ENCODE measurements around the gene SH3D19.
"Not testable (repeated sequence)": the region's sequence is repeated elsewhere in the genome, so short reads cannot be mapped to it uniquely, and the experiment has no call there.

Gene SH3D19

DNA sequence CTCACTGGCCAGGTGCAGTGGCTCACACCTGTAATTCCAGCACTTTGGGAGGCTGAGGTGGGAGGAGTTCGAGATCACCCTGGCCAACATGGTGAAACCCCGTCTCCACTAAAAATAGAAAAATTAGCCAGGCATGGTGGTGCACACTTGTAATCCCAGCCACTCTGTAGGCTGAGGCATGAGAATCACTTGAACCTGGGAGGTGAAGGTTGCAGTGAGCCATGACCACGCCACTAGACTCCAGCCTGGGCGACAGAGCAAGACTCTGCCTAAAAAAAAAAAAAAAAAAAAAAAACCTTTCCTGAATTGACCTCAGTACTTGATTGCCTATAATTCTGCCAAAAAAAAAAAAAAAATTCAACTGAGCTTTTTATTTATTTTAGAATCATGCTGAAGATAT, 3.2 kb downstream of the SH3D19 start:
- not testable (repeated sequence) for DNase-seq

- DNase-seq, result no peak
Measured at GRCh38 chr4:151321586-151321985, 3.8 kb downstream of the SH3D19 start.

DNA sequence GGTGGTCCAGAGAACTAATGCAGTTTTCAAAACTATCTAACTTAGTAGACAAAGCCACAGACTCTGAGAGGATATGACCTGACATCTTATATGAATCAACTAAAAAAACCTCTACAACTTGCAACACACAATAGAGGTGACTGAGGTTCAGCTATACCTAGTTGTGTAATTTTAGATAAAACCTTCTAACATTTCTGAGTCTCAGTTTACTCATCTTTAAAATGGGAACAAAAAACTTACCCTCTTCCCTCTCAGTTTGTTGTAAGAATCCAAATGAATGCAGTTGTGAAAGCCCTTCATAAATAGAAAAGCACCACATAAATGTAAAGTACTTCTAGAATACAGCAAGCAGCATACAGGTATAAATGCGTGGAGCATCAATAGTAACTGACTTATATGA, 5.9 kb downstream of the SH3D19 start:
- DNase-seq, result no peak

GRCh38 chr4:151318307-151319006, 6.9 kb downstream of the SH3D19 start:
- no peak for DNase-seq

DNA sequence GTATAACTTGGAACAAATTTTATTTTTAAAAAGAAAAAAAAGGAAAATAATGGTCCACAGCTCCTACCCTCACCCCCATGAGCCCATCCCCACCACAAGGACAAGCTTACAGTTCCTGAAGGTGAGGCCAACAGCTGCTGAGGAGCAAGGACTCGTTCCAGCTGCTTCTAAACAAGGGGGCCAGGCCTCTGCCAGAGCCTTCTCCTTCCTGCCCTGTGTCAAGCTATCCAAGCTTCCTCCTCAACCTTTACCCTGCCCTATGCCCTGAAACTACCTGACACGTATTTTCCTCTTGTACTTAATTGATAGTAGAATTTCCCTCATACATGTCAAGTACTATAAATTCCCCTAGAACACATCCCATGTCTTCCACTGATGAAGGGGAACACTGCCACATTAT, 8.8 kb downstream of the SH3D19 start:
- DNase-seq, result no peak

DNA sequence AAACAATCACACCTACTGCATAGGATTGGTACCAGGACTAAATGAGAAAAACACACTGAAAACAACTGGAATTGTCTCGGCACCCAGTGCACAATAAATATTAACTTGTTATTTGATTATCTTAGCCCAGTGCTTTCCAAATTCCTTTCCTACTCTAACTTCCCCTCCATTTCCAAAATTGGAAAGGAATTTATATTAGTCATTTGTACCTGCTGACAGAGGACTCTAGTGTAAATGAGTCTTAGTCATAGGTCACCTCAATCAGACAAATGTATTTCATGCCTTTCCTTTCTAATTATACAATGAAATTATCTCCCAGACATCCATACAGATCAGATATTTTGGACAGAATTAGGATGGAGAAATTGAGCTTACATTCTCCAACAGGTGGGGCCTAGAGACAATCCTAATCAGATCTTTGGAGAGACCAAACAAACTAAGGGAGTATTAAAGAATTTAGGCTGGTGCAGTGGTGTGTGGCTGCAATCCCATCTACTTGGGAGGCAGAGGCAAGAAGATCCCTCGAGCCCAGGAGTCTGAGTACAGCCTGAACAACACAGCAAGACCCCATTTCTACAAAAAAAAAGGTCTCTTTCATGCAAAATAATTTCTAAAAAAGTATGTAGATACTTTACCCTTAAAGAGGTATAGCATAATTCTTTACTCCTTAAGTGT, 10.1 kb downstream of the SH3D19 start:
- DNase-seq, result no peak

- no peak for DNase-seq
Measured at GRCh38 chr4:151314479-151314878, 10.9 kb downstream of the SH3D19 start.

- DNase-seq, result no peak
Measured at GRCh38 chr4:151314010-151314355, 11.4 kb downstream of the SH3D19 start.

DNA sequence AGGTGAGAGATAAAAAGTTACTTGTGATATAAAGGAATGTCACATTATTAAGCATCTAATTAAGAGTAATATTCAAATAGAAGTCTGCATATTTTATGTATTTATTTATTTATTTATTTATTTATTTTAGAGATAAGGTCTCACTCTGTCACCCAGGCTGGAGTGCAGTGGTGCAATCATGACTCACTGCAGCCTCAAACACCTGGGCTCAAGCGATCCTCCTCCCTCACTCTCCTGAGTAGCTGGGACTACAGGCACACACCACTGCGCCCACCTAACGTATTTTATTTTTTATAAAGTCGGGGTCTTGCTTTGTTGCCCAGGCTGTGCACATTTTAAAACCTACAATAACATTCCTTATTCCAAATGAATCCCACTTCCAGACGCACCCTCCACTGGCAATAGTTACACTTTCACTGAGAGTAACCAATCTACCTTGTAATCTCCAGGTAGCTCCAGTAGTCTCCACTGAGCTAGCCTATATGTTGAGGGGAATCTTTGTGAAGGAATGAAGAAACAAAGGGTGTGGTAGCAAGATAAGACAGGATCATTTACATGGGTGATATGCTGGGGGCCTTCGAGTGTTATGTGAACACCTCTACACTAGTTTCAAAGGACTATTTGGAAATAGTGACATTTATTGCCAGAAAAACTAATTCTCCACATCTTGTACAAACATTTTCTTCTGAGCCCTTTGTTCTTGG, 11.9 kb downstream of the SH3D19 start:
- DNase-seq, result no peak

GRCh38 chr4:151310124-151310728, 15.2 kb downstream of the SH3D19 start:
- no peak for DNase-seq

DNA sequence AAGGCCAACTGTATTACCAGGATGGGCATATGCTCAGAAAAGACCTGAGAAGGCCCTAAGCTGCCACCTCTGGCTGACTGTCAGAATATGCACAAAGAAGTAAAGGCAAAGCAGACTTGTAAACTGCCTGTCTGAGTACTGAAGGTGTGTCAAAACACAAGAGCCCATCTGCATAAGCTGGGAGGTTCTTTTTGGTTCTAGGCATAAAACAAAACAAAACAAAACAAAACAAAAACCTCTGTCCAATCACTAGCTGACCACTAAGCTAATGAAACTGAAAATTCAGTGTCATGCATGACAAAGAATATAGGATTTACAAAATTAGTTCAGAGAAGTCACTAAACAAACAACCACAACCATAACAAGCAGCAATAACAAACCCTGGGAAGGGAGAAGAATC, 20.6 kb downstream of the SH3D19 start:
- DNase-seq, result no peak

- DNase-seq, result no peak
Measured at GRCh38 chr4:151304226-151304625, 21.2 kb downstream of the SH3D19 start.

GRCh38 chr4:151302432-151302831, 23.0 kb downstream of the SH3D19 start:
- DNase-seq, result no peak

- DNase-seq, result no peak
Measured at GRCh38 chr4:151297170-151297569, 28.2 kb downstream of the SH3D19 start.

DNA sequence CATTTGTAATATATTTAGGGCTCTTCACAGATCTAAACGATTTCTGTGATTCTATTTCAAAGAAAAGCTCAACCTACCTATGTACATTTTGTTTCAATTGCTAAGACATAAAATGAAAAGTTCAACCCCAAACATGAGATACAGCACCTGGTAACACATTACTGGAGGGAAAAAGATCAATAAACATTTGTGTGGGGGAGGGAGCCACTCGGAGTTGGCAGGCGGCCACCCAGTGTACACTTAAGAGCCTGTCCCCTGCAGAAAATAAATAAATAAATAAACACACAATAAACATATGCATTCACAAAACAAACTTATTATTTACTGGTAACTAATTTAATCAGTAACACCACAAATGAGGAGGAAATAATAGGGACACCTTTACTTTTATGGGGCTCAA, 29.2 kb downstream of the SH3D19 start:
- DNase-seq, result no peak

- no peak for DNase-seq
Measured at GRCh38 chr4:151294833-151295496, 30.4 kb downstream of the SH3D19 start.

DNA sequence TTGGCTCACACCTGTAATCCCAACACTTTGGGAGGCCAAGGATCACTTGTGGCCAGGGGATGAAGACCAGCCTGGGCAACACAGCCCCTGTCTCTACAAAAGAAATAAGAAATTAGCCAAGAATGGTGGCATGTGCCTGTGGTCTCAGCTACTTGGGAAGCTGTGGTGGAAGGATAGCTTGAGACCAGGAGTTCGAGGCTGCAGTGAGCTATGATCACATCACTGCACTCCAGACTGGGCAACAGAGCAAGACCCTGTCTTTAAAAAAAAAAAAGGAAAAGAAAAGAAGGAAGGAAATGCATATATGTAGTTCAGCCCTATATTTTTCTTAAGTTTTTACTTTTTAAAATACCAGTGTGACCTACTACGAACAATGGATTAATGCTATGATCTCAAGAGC, 33.4 kb downstream of the SH3D19 start:
- DNase-seq, result no peak

DNA sequence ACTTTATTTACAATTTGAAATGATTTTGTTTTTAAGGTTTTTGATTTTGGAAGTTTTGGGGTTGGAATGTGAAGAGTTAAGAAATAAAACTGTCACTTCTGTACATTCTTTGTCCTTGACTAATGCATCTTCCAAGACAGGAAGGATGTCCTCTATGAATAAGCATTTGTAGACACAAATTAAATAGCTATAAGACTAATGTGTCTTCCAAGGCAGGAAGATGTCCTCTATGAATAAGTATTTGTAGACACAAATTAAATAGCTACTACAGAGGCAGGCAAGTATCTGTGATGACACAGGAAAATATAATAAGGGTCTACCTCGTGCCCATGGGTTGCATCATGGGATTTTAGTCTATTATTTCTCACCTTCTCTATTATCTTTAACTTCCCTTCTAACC, 33.9 kb downstream of the SH3D19 start:
- no peak for DNase-seq

- DNase-seq, result no peak
Measured at GRCh38 chr4:151287409-151287808, 38.0 kb downstream of the SH3D19 start.

- no peak for DNase-seq
Measured at GRCh38 chr4:151284534-151285245, 40.7 kb downstream of the SH3D19 start.

- DNase-seq, result peak in 1 of 2 donors; percentile 35
Measured at GRCh38 chr4:151276787-151277562, 48.4 kb downstream of the SH3D19 start, which contains the start of gene PRSS48. PRSS48 (plus strand) TSS chr4:151277161; CDS start chr4:151277173, 12 bp downstream.

- not testable (repeated sequence) for DNase-seq
Measured at GRCh38 chr4:151268905-151269304, 56.5 kb downstream of the SH3D19 start.
